K562 (cell line): ENCODE results near the gene EVI5L. TPM values are rescaled to one million over a fixed set of nuclear protein-coding genes. Genes with fewer than 3 reads are reported as not detected.

Experiments used
- ADNP ChIP-seq: fragments of 200-800 bp; sonication (Bioruptor generic); IDR thresholded peaks from 2 replicates; pipeline ENCODE4 v1.6.1; 2016; ENCODE audit warnings: missing genetic modification characterization, missing compliant biosample characterization
- E2F6 ChIP-seq, 2 experiments: IDR thresholded peaks; 2 replicates each; pipeline ENCODE4 v1.6.1; 2011; ENCODE audit warnings: borderline replicate concordance in 1 of 2, control low read depth in 1 of 2, low read depth in 1 of 2, low read length in 1 of 2, mild to moderate bottlenecking in 1 of 2, mixed read lengths in 1 of 2, moderate library complexity in 1 of 2; ENCODE audit not compliant: insufficient read depth in 1 of 2, insufficient read length in 1 of 2, poor library complexity in 1 of 2, severe bottlenecking in 1 of 2; ENCODE audit errors: extremely low read depth in 1 of 2
- PHTF2 ChIP-seq: fragments of 250-450 bp; sonication (Bioruptor Pico); IDR thresholded peaks from 2 replicates; pipeline ENCODE4 v1.5.0; 2021; ENCODE audit warnings: mild to moderate bottlenecking
- RBFOX2 ChIP-seq: fragments of 200-400 bp; formaldehyde crosslinking; IDR thresholded peaks from 2 replicates; pipeline ENCODE4 v1.6.1; 2017; ENCODE audit warnings: low read depth, mild to moderate bottlenecking, low read length, moderate library complexity
- SUPT5H ChIP-seq: fragments of 450-650 bp; IDR thresholded peaks from 2 replicates; pipeline ENCODE4 v1.6.1; 2016
- ZNF12 ChIP-seq: sonication (generic); formaldehyde crosslinking; IDR thresholded peaks from 2 replicates; pipeline ENCODE4 v1.4.0; 2020; ENCODE audit warnings: mild to moderate bottlenecking, missing genetic modification reagents
- ZZZ3 ChIP-seq: fragments of 450-650 bp; IDR thresholded peaks from 2 replicates; pipeline ENCODE4 v1.6.1; 2016; ENCODE audit warnings: antibody characterized with exemption, mild to moderate bottlenecking, moderate library complexity
- polyA plus RNA-seq, 8 experiments: library from polyadenylated mRNA; depleted of rRNA in 4 of 8; stranded (reverse) in 5 of 8; unstranded in 3 of 8; fragments of >200 nt; fragmentation: Nextera tagmentation in 2 of 8; fragmentation: Illumina TruSeq in 1 of 8; extraction: Ambion mirVana in 2 of 8; extraction: Trizol in 1 of 8; gene quantifications; 2 replicates each; pipeline versions ENCODE4 v1.2.1 to v1.2.3, GENCODE V29; 2011 to 2014; ENCODE audit warnings: inconsistent platforms in 1 of 8, missing spikeins in 1 of 8
- total RNA-seq, 7 experiments: library from RNA; depleted of rRNA in 6 of 7; stranded (reverse); fragments of >200 nt in 6 of 7; fragmentation: Illumina TruSeq in 2 of 7; extraction: Trizol in 2 of 7; gene quantifications; 2 replicates each; pipeline versions ENCODE4 v1.2.1 to v1.2.3, GENCODE V29; 2011 to 2021; ENCODE audit warnings: low replicate concordance in 1 of 7

Gene EVI5L
- total and polyA plus RNA-seq, 9 of the 15 experiments (the other 6 are each of a cell fraction or from before 2014, with no cell fraction given): 0.69 to 1.8 (median 1.2) TPM; not detected in 2

GRCh38 chr19:7914099-7914498, 84.1 kb downstream of the EVI5L start (continued):
- TF ChIP-seq ZZZ3 (no peak), RBFOX2 (0 out of 2 replicates have a peak, but pooled peaks have one; percentile 21), ADNP (tag) (no peak), ZNF12 (CRISPR knock-in tag) (no peak), PHTF2 (CRISPR knock-in tag) (no peak), SUPT5H (0 out of 2 replicates have a peak, but pooled peaks have one; percentile 20), E2F6 (IDR thresholded peaks at IDR 0.05; ENCODE audit: borderline replicate concordance in 1 of 2, extremely low read depth in 1 of 2, insufficient read depth in 1 of 2, insufficient read length in 1 of 2, low read depth in 1 of 2, low read length in 1 of 2, poor library complexity in 1 of 2, severe bottlenecking in 1 of 2) (no peak)

Other genes starting within 250 kb of the EVI5L start
Only the 7 nearest of the 21 such genes appear.
- gene CD209, start 82.7 kb upstream of the EVI5L start, total RNA-seq (2014; rRNA removed): not detected in 2 replicates
- not detected in 2 replicates for gene CD209, start 82.7 kb upstream of the EVI5L start, total RNA-seq (2014; rRNA removed; fragmentation: Illumina TruSeq; extraction: Trizol)
- not detected in 2 replicates for gene CD209, start 82.7 kb upstream of the EVI5L start, total RNA-seq (2015; rRNA removed; fragmentation: Illumina TruSeq; extraction: Trizol)
- not detected in 2 replicates for gene CD209, start 82.7 kb upstream of the EVI5L start, total RNA-seq (2021)
- gene CD209, start 82.7 kb upstream of the EVI5L start, polyA plus RNA-seq (2011; rRNA removed): 0.01 TPM in 2 replicates
- gene CD209, start 82.7 kb upstream of the EVI5L start, polyA plus RNA-seq (2014; fragmentation: Illumina TruSeq; extraction: Trizol): not detected in 2 replicates
- not detected for gene CD209, start 82.7 kb upstream of the EVI5L start, polyA plus RNA-seq (2014; fragmentation: Nextera tagmentation; extraction: Ambion mirVana)
- not detected in 2 replicates for gene CD209, start 82.7 kb upstream of the EVI5L start, polyA plus RNA-seq (2014; rRNA removed)
- not detected in 2 replicates for gene CLEC4M, start 67.0 kb upstream of the EVI5L start, total RNA-seq (2014; rRNA removed)
- gene CLEC4M, start 67.0 kb upstream of the EVI5L start, total RNA-seq (2014; rRNA removed; fragmentation: Illumina TruSeq; extraction: Trizol): not detected in 2 replicates
- not detected in 2 replicates for gene CLEC4M, start 67.0 kb upstream of the EVI5L start, total RNA-seq (2015; rRNA removed; fragmentation: Illumina TruSeq; extraction: Trizol)
- 0.27 TPM in 1 of 2 replicates, not detected in the other for gene CLEC4M, start 67.0 kb upstream of the EVI5L start, total RNA-seq (2021)
- gene CLEC4M, start 67.0 kb upstream of the EVI5L start, polyA plus RNA-seq (2011; rRNA removed): 0.18 and 0.62 TPM in 2 replicates
- gene CLEC4M, start 67.0 kb upstream of the EVI5L start, polyA plus RNA-seq (2014; fragmentation: Illumina TruSeq; extraction: Trizol): not detected in 2 replicates
- gene CLEC4M, start 67.0 kb upstream of the EVI5L start, polyA plus RNA-seq (2014; fragmentation: Nextera tagmentation; extraction: Ambion mirVana): under 1 TPM in 1 of 2 experiments, not detected in 1; 0.08 TPM
- not detected in 2 replicates for gene CLEC4M, start 67.0 kb upstream of the EVI5L start, polyA plus RNA-seq (2014; rRNA removed)
- gene PRR36, start 44.2 kb downstream of the EVI5L start, total RNA-seq (2014; rRNA removed): 0.05 TPM in 1 of 2 replicates, not detected in the other
- not detected in 2 replicates for gene PRR36, start 44.2 kb downstream of the EVI5L start, total RNA-seq (2014; rRNA removed; fragmentation: Illumina TruSeq; extraction: Trizol)
- 0.04 TPM in 1 of 2 replicates, not detected in the other for gene PRR36, start 44.2 kb downstream of the EVI5L start, total RNA-seq (2015; rRNA removed; fragmentation: Illumina TruSeq; extraction: Trizol)
- gene PRR36, start 44.2 kb downstream of the EVI5L start, total RNA-seq (2021): 0.29 and 0.42 TPM in 2 replicates
- gene PRR36, start 44.2 kb downstream of the EVI5L start, polyA plus RNA-seq (2011; rRNA removed): 0.07 TPM in 1 of 2 replicates, not detected in the other
- 0.06 and 0.14 TPM in 2 replicates for gene PRR36, start 44.2 kb downstream of the EVI5L start, polyA plus RNA-seq (2014; fragmentation: Illumina TruSeq; extraction: Trizol)
- gene PRR36, start 44.2 kb downstream of the EVI5L start, polyA plus RNA-seq (2014; fragmentation: Nextera tagmentation; extraction: Ambion mirVana): not detected
- not detected in 2 replicates for gene PRR36, start 44.2 kb downstream of the EVI5L start, polyA plus RNA-seq (2014; rRNA removed)
- gene LRRC8E, start 58.3 kb downstream of the EVI5L start, total RNA-seq (2014; rRNA removed): 4.8 TPM in 2 replicates
- gene LRRC8E, start 58.3 kb downstream of the EVI5L start, total RNA-seq (2014; rRNA removed; fragmentation: Illumina TruSeq; extraction: Trizol): 1.4 and 3.2 TPM in 2 replicates
- gene LRRC8E, start 58.3 kb downstream of the EVI5L start, total RNA-seq (2015; rRNA removed; fragmentation: Illumina TruSeq; extraction: Trizol): 2.6 and 3.1 TPM in 2 replicates
- 5.7 and 7.1 TPM in 2 replicates for gene LRRC8E, start 58.3 kb downstream of the EVI5L start, total RNA-seq (2021)
- gene LRRC8E, start 58.3 kb downstream of the EVI5L start, polyA plus RNA-seq (2011; rRNA removed): 5.3 and 6.2 TPM in 2 replicates
- 3.5 and 4.9 TPM in 2 replicates for gene LRRC8E, start 58.3 kb downstream of the EVI5L start, polyA plus RNA-seq (2014; fragmentation: Illumina TruSeq; extraction: Trizol)
- gene LRRC8E, start 58.3 kb downstream of the EVI5L start, polyA plus RNA-seq (2014; fragmentation: Nextera tagmentation; extraction: Ambion mirVana): under 1 TPM in 1 of 2 experiments, not detected in 1; 0.08 TPM
- 1.7 and 3.5 TPM in 2 replicates for gene LRRC8E, start 58.3 kb downstream of the EVI5L start, polyA plus RNA-seq (2014; rRNA removed)
- 19.4 and 23.9 TPM in 2 replicates for gene MAP2K7, start 73.7 kb downstream of the EVI5L start, total RNA-seq (2014; rRNA removed)
- gene MAP2K7, start 73.7 kb downstream of the EVI5L start, total RNA-seq (2014; rRNA removed; fragmentation: Illumina TruSeq; extraction: Trizol): 3.1 and 4.1 TPM in 2 replicates
- 11.3 and 12.3 TPM in 2 replicates for gene MAP2K7, start 73.7 kb downstream of the EVI5L start, total RNA-seq (2015; rRNA removed; fragmentation: Illumina TruSeq; extraction: Trizol)
- gene MAP2K7, start 73.7 kb downstream of the EVI5L start, total RNA-seq (2021): 43.8 and 45.8 TPM in 2 replicates
- gene MAP2K7, start 73.7 kb downstream of the EVI5L start, polyA plus RNA-seq (2011; rRNA removed): 14.9 and 15.7 TPM in 2 replicates
- gene MAP2K7, start 73.7 kb downstream of the EVI5L start, polyA plus RNA-seq (2014; fragmentation: Illumina TruSeq; extraction: Trizol): 14.1 and 27.3 TPM in 2 replicates
- gene MAP2K7, start 73.7 kb downstream of the EVI5L start, polyA plus RNA-seq (2014; fragmentation: Nextera tagmentation; extraction: Ambion mirVana): under 1 TPM; 0.51 to 0.99 TPM
- gene MAP2K7, start 73.7 kb downstream of the EVI5L start, polyA plus RNA-seq (2014; rRNA removed): 37.6 and 40.1 TPM in 2 replicates
- not detected in 2 replicates for gene TGFBR3L, start 84.6 kb downstream of the EVI5L start, total RNA-seq (2014; rRNA removed)
- not detected in 2 replicates for gene TGFBR3L, start 84.6 kb downstream of the EVI5L start, total RNA-seq (2014; rRNA removed; fragmentation: Illumina TruSeq; extraction: Trizol)
- not detected in 2 replicates for gene TGFBR3L, start 84.6 kb downstream of the EVI5L start, total RNA-seq (2015; rRNA removed; fragmentation: Illumina TruSeq; extraction: Trizol)
- 0.18 TPM in 1 of 2 replicates, not detected in the other for gene TGFBR3L, start 84.6 kb downstream of the EVI5L start, total RNA-seq (2021)
- gene TGFBR3L, start 84.6 kb downstream of the EVI5L start, polyA plus RNA-seq (2011; rRNA removed): 0.08 TPM in 1 of 2 replicates, not detected in the other
- gene TGFBR3L, start 84.6 kb downstream of the EVI5L start, polyA plus RNA-seq (2014; fragmentation: Illumina TruSeq; extraction: Trizol): not detected in 2 replicates
- not detected for gene TGFBR3L, start 84.6 kb downstream of the EVI5L start, polyA plus RNA-seq (2014; fragmentation: Nextera tagmentation; extraction: Ambion mirVana)
- gene TGFBR3L, start 84.6 kb downstream of the EVI5L start, polyA plus RNA-seq (2014; rRNA removed): not detected in 2 replicates
- gene SNAPC2, start 90.1 kb downstream of the EVI5L start, total RNA-seq (2014; rRNA removed): 30.3 and 42.7 TPM in 2 replicates
- 4.1 and 4.2 TPM in 2 replicates for gene SNAPC2, start 90.1 kb downstream of the EVI5L start, total RNA-seq (2014; rRNA removed; fragmentation: Illumina TruSeq; extraction: Trizol)
- 15.3 and 15.9 TPM in 2 replicates for gene SNAPC2, start 90.1 kb downstream of the EVI5L start, total RNA-seq (2015; rRNA removed; fragmentation: Illumina TruSeq; extraction: Trizol)
- gene SNAPC2, start 90.1 kb downstream of the EVI5L start, total RNA-seq (2021): 37.1 and 45.1 TPM in 2 replicates
- gene SNAPC2, start 90.1 kb downstream of the EVI5L start, polyA plus RNA-seq (2011; rRNA removed): 10.9 and 20.1 TPM in 2 replicates
- 18.2 and 39.9 TPM in 2 replicates for gene SNAPC2, start 90.1 kb downstream of the EVI5L start, polyA plus RNA-seq (2014; fragmentation: Illumina TruSeq; extraction: Trizol)
- gene SNAPC2, start 90.1 kb downstream of the EVI5L start, polyA plus RNA-seq (2014; fragmentation: Nextera tagmentation; extraction: Ambion mirVana): 1 to 10 TPM in 1 of 2 experiments, under 1 TPM in 1; 0.59 to 1.4 TPM
- gene SNAPC2, start 90.1 kb downstream of the EVI5L start, polyA plus RNA-seq (2014; rRNA removed): 32.0 and 34.4 TPM in 2 replicates